Measurements from ENCODE around the gene C7orf33.
"Not testable (repeated sequence)": the region's sequence is repeated elsewhere in the genome, so short reads cannot be mapped to it uniquely, and the experiment has no call there.

C7orf33 gene

DNA sequence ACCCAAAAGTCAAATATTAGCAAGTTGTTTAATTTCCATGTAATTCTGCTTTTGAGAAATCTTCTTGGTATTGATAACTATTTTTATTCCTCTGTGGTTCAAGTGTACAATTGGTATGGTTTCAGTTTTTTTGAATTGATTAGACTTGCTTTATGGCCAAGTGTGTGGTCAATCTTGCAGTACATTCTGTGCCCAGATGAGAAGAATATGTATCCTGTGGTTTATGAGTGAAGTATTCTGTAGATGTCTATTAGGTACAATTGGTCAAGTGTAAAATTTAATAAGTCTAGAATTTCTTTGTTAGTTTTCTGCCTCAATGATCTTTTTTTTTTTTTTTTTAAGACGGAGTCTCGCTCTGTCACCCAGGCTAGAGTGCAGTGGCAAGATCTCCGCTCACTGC, 36.6 kb upstream of the C7orf33 start:
- no peak for TF ChIP-seq CTCF (conservative IDR thresholded peaks at IDR 0.05)
- H3K27ac ChIP-seq, result no peak overlapping the region

DNA sequence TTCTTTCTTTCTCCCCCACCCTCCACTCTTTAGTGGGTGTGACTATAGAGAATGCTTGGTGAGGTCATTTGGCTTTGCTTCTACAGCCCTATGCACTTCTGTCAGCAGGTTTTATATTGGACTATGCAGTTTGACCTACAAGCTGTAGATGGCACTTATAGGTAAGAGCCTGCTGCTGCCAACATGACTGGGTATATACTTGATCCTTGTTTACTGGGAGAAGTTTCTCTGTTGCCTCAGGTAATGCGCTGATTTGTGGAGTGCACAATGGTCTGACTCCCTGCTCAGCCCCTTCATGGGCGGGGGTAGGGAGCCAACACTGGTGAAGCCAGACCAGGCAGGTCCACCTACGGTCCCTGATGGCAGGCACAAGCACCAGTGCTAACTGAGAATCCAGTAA, 33.7 kb upstream of the C7orf33 start:
- TF ChIP-seq CTCF (conservative IDR thresholded peaks at IDR 0.05), result peak; percentile 53
- H3K27ac ChIP-seq, result no peak overlapping the region

GRCh38 chr7:148558914-148559313, 31.7 kb upstream of the C7orf33 start:
- no peak for TF ChIP-seq CTCF (conservative IDR thresholded peaks at IDR 0.05)
- H3K27ac ChIP-seq, result no peak overlapping the region

GRCh38 chr7:148561099-148561498, 29.5 kb upstream of the C7orf33 start:
- H3K27ac ChIP-seq, result no peak overlapping the region
- no peak for TF ChIP-seq CTCF (conservative IDR thresholded peaks at IDR 0.05)

DNA sequence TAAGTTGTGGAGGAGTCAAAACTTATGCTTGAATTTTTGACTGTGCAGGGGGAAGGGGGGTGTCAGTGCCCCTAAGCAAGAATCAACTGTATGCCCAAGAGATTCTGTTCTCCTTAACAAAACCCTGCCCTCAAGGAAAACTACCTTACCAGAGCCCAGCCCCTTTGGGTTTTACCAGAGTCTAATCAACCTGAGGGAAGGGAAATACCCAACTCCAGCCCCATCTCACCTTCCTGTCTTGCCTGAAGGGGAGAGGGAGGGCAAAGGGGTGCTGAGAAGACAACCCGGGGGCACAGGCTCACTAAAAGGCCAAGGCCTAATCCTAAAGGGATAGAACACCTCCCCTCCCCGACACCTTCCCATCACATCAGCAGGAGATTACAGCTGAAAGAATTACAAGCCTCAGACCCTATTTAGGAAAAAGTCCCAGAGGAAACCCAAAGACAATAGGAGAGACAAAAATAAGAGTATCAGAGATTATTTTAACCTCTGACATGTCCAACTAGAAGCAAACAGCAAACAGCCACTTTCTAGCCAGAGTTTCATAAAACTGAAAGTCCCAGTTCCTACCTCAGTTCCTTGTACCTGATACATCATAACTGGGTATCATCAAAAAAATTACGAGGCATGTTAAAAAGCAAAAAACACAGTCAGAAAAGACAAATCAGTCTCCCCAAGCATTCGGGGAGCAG, 26.8 kb upstream of the C7orf33 start:
- no peak overlapping the region for H3K27ac ChIP-seq
- TF ChIP-seq CTCF (conservative IDR thresholded peaks at IDR 0.05), result no peak

DNA sequence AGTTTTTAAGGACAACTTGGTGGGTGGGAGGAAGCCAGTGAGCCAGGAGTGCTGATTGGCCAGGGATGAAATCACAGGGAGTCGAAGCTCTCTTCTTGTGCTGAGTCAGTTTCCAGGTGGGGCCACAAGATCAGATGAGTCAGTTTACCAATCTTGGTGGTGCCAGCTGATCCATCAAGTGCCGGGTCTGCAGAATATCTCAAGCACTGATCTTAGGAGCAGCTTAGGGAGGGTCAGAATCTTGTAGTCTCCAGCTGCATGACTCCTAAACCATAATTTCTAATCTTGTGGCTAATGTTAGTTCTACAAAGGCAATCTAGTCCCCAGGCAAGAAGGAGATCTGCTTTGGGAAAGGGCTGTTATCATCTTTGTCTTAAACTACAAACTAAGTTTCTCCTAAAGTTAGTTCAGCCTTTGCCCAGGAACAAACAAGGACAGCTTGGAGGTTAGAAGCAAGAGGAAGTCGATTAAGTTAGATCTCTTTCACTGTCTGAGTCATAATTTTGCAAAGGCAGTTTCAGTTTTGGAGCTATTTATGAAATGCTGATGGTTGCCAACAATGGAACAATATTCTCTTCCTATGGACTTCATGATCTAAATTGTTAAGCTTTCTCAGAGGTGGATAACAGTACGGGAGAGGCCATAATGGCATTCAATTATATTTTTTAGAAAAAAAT, 26.2 kb upstream of the C7orf33 start:
- H3K27ac ChIP-seq, result not testable (repeated sequence)

DNA sequence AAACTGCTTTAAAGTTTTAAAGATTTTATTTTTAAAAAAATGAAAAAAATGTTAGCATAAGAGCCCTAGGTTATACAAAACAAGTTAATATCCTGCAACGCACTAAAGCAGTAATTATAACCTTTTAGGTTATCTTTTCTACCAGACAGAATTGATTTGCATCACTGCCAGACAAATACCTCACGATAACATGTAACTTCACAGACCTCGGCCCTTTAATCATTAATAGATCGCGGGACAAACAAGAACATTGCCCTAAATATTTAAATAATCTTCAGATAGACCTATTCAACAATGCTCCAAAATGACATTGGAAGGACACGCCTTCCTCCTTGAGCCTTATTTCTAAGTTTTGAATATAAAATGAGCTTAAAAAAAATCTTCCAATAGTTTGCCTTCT, 23.8 kb upstream of the C7orf33 start:
- no peak for TF ChIP-seq CTCF (conservative IDR thresholded peaks at IDR 0.05)
- no peak overlapping the region for H3K27ac ChIP-seq

GRCh38 chr7:148567524-148567923, 23.0 kb upstream of the C7orf33 start:
- no peak for TF ChIP-seq CTCF (conservative IDR thresholded peaks at IDR 0.05)
- H3K27ac ChIP-seq, result no peak overlapping the region

Measured in VCaP (cell line).